ENCODE data around the gene SERINC4.
A peak's percentile ranks its signal among the peaks of the same experiment; 100 is the strongest.

SERINC4 gene

GRCh38 chr15:43796566-43796965 is 3.5 kb downstream of the SERINC4 start:
- DNase-seq (ENCODE audit: low spot score), result no peak

- DNase-seq (ENCODE audit: low spot score), result no peak
Observed at GRCh38 chr15:43795997-43796396, 4.0 kb downstream of the SERINC4 start.

- no peak for DNase-seq (ENCODE audit: low spot score)
Observed at GRCh38 chr15:43795197-43795596, 4.8 kb downstream of the SERINC4 start.

GRCh38 chr15:43794269-43795037 is 5.6 kb downstream of the SERINC4 start:
- no peak for DNase-seq (ENCODE audit: low spot score)

- DNase-seq (ENCODE audit: low spot score), result no peak
Observed at GRCh38 chr15:43793647-43794046, 6.4 kb downstream of the SERINC4 start.

- peak; percentile 34 for DNase-seq (ENCODE audit: low spot score)
Observed at GRCh38 chr15:43792761-43793476, 7.1 kb downstream of the SERINC4 start.

GRCh38 chr15:43791993-43792760 is 7.8 kb downstream of the SERINC4 start, which contains the start of gene SERF2:
TSS of gene SERF2 (plus strand) at chr15:43792320. CDS start at chr15:43792377, 57 bp downstream.
- peak; percentile 99 for DNase-seq (ENCODE audit: low spot score)

GRCh38 chr15:43789409-43789808 is 10.6 kb downstream of the SERINC4 start:
- DNase-seq (ENCODE audit: low spot score), result peak; percentile 76

- no peak for DNase-seq (ENCODE audit: low spot score)
Observed at GRCh38 chr15:43779016-43779415, 21.0 kb downstream of the SERINC4 start.

GRCh38 chr15:43777267-43777914 is 22.6 kb downstream of the SERINC4 start:
- DNase-seq (ENCODE audit: low spot score), result peak; percentile 62

GRCh38 chr15:43776718-43777266 is 23.2 kb downstream of the SERINC4 start, which contains the start of gene ELL3:
TSS of gene ELL3 (minus strand) at chr15:43776966. CDS start at chr15:43776901, 65 bp downstream.
- DNase-seq (ENCODE audit: low spot score), result peak; percentile 83

- peak; percentile 79 for DNase-seq (ENCODE audit: low spot score)
Observed at GRCh38 chr15:43776101-43776717, 23.8 kb downstream of the SERINC4 start.

- no peak for DNase-seq (ENCODE audit: low spot score)
Observed at GRCh38 chr15:43775411-43775965, 24.5 kb downstream of the SERINC4 start.

GRCh38 chr15:43774062-43774461 is 26.0 kb downstream of the SERINC4 start:
- DNase-seq (ENCODE audit: low spot score), result no peak

- DNase-seq (ENCODE audit: low spot score), result no peak
Observed at GRCh38 chr15:43772624-43773023, 27.4 kb downstream of the SERINC4 start.

- DNase-seq (ENCODE audit: low spot score), result no peak
Observed at GRCh38 chr15:43771816-43772215, 28.2 kb downstream of the SERINC4 start.

GRCh38 chr15:43769584-43770228 is 30.3 kb downstream of the SERINC4 start:
- peak; percentile 47 for DNase-seq (ENCODE audit: low spot score)

GRCh38 chr15:43763819-43764446 is 36.1 kb downstream of the SERINC4 start:
- DNase-seq (ENCODE audit: low spot score), result no peak

GRCh38 chr15:43762824-43763223 is 37.2 kb downstream of the SERINC4 start:
- DNase-seq (ENCODE audit: low spot score), result no peak

GRCh38 chr15:43751885-43752284 is 48.1 kb downstream of the SERINC4 start:
- DNase-seq (ENCODE audit: low spot score), result no peak
